ENCODE results near the gene CENPV. TPM values are rescaled to one million over a fixed set of nuclear protein-coding genes. Genes with fewer than 3 reads are reported as not detected.
A peak's percentile ranks its signal among the peaks of the same experiment; 100 is the strongest.
"Not testable (repeated sequence)": the region's sequence is repeated elsewhere in the genome, so short reads cannot be mapped to it uniquely, and the experiment has no call there.

Gene CENPV
- total RNA-seq, 1 experiment from 2014 or later = 22.2 TPM

DNA sequence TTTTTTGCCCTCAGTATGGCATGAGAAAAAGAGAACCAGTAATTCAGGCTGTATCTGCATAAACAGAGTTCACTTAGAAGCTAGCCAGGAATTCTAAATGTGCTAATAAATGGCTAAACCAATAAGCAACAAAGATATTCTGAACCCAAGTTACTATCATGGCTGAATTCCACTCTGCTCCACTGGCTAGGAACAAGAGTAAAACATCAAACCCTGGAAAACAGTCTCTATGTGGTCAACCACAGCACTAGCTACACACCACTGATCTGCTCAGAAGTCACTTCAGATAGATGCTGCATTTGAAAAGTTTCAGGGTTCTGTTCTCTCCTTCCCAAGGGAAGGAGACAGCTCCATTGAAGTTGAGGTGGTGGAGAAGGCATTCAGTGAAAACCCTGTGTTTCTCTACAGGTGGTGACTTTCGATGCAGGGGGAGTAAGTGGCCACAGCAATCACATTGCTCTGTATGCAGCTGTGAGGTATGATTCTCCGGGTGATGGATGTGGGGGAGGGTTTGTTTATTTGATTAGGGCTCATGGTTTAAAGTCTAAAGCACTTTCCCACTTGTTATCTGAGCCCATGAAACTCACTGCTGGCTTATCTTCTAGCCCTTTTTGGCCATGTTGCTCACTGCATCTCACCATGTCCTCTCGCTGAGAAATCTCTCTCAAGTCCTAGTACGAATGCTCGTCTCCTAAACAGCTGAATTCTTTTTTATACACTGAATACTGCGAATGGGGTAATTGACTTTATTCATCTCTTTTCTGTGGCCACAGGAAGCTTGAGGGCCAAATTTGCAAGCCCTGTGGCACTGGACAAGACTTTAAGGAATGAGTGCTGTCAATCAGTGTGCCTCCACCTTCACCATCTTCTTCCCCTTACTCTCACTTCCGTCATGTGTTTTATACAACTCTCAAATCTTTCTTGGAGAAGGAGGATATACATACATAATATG lies 39.9 kb downstream of the CENPV start:
- no peak for DNase-seq (ENCODE audit: low spot score)

DNA sequence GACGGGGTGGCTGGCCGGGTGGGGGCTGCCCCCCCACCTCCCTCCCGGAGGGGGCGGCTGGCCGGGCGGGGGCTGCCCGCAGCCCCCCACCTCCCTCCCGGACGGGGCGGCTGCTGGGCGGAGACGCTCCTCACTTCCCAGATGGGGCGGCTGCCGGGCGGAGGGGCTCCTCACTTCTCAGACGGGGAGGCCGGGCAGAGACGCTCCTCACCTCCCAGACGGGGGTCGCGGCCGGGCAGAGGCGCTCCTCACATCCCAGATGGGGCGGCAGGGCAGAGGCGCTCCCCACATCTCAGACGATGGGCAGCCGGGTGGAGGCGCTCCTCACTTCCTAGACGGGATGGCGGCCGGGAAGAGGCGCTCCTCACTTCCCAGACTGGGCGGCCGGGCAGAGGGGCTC lies 41.2 kb downstream of the CENPV start:
- DNase-seq (ENCODE audit: low spot score) = not testable (repeated sequence)

DNA sequence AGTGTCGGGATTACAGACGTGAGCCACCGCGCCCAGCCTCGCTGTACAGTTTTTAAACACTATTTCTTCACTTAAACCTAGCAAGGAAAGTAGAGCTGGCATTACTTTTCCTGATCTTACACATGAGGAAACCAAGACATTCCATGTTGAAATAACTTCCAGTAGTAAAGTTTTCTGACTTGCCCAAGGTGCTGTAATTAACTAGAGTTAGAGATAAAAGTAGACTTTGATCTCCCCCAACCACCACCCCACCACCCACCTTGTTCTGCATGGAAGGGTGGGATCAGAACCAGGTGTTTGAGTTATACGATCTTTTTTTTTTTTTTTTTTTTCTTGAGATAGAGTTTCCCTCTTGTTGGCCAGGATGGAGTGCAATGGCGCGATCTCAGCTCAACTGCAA lies 47.1 kb downstream of the CENPV start:
- no peak for DNase-seq (ENCODE audit: low spot score)

GRCh38 chr17:16304830-16305229 lies 48.4 kb downstream of the CENPV start:
- peak; percentile 52 for DNase-seq (ENCODE audit: low spot score)

DNA sequence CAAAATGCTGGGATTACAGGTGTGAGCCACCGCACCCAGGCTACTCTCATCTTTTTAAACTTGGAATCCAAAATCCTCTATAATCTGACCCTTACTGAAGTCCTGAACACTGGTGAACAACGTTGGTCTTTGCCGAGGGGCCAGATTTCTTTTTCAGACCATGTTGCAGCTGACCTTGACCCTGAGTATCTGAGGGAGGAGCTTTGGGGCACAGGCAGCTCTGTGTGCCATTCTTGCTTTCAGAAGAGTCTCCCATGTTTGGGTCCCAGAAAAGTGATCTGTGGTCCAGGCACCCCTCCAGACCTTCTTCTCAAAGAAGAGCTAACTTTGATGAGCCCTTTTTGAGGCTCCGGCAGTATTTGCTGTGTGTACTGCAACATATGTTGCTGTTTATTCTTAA lies 50.4 kb downstream of the CENPV start:
- no peak for DNase-seq (ENCODE audit: low spot score)

- no peak for DNase-seq (ENCODE audit: low spot score)
Observed at GRCh38 chr17:16301963-16302855, 51.1 kb downstream of the CENPV start.

DNA sequence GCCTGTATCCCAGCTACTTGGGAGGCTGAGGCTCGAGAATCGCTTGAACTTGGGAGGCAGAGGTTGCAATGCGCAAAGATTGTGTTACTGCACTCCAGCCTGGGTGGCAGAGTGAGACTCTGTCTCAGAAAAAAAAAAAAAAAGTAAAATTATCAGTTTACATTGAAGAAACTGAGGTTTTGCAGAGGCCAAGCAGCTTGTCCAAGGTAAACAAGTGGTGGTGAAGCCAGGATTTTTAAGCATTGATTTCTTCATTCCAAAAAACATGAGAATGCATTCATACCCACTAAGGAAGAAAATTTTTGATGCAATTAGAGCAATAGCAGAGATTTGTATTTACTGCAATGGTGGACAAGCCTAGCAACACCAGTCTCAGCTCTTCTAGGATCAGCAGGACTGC lies 52.7 kb downstream of the CENPV start:
- DNase-seq (ENCODE audit: low spot score) = no peak

- no peak for DNase-seq (ENCODE audit: low spot score)
Observed at GRCh38 chr17:16298140-16298662, 55.1 kb downstream of the CENPV start.

- DNase-seq (ENCODE audit: low spot score) = no peak
Observed at GRCh38 chr17:16297367-16298139, 55.7 kb downstream of the CENPV start.

DNA sequence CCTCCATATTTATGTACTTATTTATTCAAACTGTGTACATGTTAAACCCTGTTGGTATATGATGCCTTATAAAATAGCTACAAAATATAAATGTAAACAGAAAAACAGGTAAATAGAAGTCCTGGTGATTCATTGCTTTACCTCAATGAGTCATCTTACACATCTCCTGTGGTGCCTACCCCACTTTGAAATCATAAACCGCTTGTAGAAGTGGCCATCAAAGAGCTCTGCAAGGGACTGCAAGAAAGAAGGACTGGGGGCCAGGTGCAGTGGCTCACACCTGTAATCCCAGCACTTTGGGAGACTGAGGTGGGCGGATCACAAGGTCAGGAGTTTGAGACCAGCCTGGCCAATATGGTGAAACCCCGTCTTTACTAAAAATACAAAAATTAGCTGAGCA lies 57.2 kb downstream of the CENPV start:
- not testable (repeated sequence) for DNase-seq (ENCODE audit: low spot score)

DNA sequence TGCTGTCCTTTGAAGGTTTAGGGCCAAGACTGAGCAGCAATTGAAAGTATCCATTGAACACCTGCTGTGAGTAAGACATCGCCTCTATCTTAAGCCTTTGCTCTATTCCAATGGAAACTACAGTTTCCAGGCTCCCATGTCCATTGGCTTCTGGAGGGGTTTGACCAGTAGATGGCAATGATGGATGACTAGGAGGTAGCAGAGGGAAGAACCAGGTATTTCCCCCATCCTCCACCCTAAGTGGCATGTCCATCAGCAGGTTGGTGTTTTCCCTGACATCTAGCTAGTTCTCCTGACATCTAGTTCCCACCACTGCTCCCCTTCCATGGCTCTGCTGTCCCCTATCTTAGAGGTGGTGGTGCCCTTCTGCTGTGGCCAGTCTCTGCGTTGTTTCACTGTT lies 58.7 kb downstream of the CENPV start:
- DNase-seq (ENCODE audit: low spot score) = no peak

DNA sequence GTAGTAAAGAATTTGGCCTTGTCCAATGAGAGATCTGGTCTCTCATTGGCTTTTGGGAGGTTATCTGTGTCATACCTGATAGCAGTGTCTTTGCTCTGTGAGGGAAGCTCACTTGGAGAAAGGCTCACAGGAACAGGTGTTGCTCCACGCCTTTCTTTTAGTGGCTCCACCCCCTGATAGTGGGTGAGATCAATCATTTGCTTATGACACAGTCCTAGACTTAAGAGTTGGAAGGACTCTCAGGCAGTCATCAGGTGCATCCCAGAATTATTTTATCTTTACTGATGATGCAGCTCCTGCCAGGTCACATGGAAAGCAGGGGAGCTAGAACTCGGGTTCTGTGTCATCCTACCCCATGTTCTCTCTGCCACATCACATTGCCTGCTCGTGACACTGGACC lies 59.3 kb downstream of the CENPV start:
- DNase-seq (ENCODE audit: low spot score) = no peak

Other genes starting within 250 kb of the CENPV start
- 73.1 and 95.9 TPM in 2 replicates for gene NCOR1, start 137.9 kb downstream of the CENPV start, total RNA-seq (2014; rRNA removed; shearing (Covaris generic))
- 16.4 and 29.3 TPM in 2 replicates for gene PIGL, start 136.3 kb downstream of the CENPV start, total RNA-seq (2014; rRNA removed; shearing (Covaris generic))
- gene UBB, start 27.6 kb upstream of the CENPV start, total RNA-seq (2014; rRNA removed; shearing (Covaris generic)) = 1,859 and 2,439 TPM in 2 replicates
- gene TRPV2, start 62.1 kb upstream of the CENPV start, total RNA-seq (2014; rRNA removed; shearing (Covaris generic)) = 0.38 TPM in 1 of 2 replicates, not detected in the other
- 3.4 and 7.4 TPM in 2 replicates for gene LRRC75A, start 138.7 kb upstream of the CENPV start, total RNA-seq (2014; rRNA removed; shearing (Covaris generic))
- 3.1 and 4.1 TPM in 2 replicates for gene ZNF287, start 215.7 kb upstream of the CENPV start, total RNA-seq (2014; rRNA removed; shearing (Covaris generic))